ENCODE data around the gene RELL2. TPM values are rescaled to one million over a fixed set of nuclear protein-coding genes. Genes with fewer than 3 reads are reported as not detected.

The RELL2 gene
- total RNA-seq, 1 experiment from 2014 or later = 23.8 TPM

DNA sequence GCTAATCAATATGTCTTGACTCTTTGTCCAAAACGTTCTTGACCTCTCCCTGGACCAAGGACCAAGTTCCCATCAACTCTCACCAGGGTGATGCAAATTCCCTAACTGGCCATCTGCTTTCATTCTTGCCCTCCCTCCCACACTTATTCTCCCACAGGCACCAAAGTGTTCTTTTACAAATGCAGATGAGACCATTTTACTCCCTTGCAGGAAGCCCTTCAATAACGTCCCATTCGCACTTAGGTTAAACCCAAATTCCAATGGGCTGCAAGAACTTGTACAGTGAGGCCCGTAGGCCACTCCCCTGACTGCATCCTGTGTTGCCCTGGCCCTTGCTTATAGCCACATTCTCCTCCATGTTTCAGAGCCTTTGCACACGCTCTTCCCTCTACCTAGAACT lies 38.0 kb downstream of the RELL2 start (continued):
- TF ChIP-seq, protein P1, sequence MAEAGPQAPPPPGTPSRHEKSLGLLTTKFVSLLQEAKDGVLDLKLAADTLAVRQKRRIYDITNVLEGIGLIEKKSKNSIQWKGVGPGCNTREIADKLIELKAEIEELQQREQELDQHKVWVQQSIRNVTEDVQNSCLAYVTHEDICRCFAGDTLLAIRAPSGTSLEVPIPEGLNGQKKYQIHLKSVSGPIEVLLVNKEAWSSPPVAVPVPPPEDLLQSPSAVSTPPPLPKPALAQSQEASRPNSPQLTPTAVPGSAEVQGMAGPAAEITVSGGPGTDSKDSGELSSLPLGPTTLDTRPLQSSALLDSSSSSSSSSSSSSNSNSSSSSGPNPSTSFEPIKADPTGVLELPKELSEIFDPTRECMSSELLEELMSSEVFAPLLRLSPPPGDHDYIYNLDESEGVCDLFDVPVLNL (CRISPR knock-in tag; IDR thresholded peaks at IDR 0.05; ENCODE audit: borderline replicate concordance, low read depth) = no peak
- TF ChIP-seq, protein P2, sequence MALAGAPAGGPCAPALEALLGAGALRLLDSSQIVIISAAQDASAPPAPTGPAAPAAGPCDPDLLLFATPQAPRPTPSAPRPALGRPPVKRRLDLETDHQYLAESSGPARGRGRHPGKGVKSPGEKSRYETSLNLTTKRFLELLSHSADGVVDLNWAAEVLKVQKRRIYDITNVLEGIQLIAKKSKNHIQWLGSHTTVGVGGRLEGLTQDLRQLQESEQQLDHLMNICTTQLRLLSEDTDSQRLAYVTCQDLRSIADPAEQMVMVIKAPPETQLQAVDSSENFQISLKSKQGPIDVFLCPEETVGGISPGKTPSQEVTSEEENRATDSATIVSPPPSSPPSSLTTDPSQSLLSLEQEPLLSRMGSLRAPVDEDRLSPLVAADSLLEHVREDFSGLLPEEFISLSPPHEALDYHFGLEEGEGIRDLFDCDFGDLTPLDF (CRISPR knock-in tag; IDR thresholded peaks at IDR 0.05) = no peak
- TF ChIP-seq ZNF232 (CRISPR knock-in tag; IDR thresholded peaks at IDR 0.05) (no peak), TCF7 (CRISPR knock-in tag; IDR thresholded peaks at IDR 0.05; ENCODE audit: low read depth) (no peak), FOXJ3 (CRISPR knock-in tag; IDR thresholded peaks at IDR 0.05; ENCODE audit: borderline replicate concordance) (no peak), TEAD1 (CRISPR knock-in tag; IDR thresholded peaks at IDR 0.05) (peak; percentile 95; the same call in 1 of the 2 replicates), ESRRA (CRISPR knock-in tag; IDR thresholded peaks at IDR 0.05; ENCODE audit: borderline replicate concordance) (no peak), RELA (CRISPR knock-in tag; IDR thresholded peaks at IDR 0.05; ENCODE audit: borderline replicate concordance) (no peak), CREM (CRISPR knock-in tag; IDR thresholded peaks at IDR 0.05) (no peak), RORB (CRISPR knock-in tag; IDR thresholded peaks at IDR 0.05) (no peak), EMX1 (CRISPR knock-in tag; IDR thresholded peaks at IDR 0.05) (no peak), PRRX2 (CRISPR knock-in tag; IDR thresholded peaks at IDR 0.05) (no peak)
- TF ChIP-seq, protein P3, sequence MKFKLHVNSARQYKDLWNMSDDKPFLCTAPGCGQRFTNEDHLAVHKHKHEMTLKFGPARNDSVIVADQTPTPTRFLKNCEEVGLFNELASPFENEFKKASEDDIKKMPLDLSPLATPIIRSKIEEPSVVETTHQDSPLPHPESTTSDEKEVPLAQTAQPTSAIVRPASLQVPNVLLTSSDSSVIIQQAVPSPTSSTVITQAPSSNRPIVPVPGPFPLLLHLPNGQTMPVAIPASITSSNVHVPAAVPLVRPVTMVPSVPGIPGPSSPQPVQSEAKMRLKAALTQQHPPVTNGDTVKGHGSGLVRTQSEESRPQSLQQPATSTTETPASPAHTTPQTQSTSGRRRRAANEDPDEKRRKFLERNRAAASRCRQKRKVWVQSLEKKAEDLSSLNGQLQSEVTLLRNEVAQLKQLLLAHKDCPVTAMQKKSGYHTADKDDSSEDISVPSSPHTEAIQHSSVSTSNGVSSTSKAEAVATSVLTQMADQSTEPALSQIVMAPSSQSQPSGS (CRISPR knock-in tag; IDR thresholded peaks at IDR 0.05; ENCODE audit: borderline replicate concordance, low read depth) = no peak
- TF ChIP-seq, protein P4, sequence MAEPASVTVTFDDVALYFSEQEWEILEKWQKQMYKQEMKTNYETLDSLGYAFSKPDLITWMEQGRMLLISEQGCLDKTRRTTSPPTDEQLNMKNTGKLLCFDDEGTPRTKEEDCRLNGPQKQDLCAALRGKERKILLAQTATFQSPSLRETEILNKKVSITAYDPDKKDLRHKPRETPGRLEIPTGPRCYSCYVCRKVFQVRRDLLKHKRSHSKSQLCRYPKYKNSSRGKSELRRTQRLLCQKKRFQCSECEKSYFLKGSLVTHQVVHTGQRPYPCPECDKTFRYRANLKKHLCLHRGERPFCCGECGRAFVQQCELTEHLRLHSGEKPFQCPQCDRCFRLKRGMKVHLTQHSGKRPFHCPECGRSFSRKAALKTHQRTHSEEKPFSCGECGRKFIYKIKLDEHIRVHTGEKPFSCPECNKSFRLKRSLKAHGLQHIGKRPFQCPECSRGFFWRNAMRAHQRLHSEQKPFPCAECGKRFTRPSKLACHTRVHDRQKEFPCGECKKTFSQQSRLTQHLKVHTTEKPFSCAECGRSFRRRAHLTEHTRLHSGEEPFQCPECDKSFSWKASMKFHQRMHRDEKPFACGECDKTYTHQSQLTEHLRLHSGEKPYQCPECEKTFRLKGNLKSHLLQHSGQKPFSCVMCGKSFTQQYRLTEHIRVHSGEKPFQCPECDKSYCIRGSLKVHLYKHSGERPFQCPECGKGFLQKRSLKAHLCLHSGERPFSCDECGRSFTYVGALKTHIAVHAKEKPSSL (CRISPR knock-in tag; conservative IDR thresholded peaks at IDR 0.05) = no peak
- TF ChIP-seq, protein P5, sequence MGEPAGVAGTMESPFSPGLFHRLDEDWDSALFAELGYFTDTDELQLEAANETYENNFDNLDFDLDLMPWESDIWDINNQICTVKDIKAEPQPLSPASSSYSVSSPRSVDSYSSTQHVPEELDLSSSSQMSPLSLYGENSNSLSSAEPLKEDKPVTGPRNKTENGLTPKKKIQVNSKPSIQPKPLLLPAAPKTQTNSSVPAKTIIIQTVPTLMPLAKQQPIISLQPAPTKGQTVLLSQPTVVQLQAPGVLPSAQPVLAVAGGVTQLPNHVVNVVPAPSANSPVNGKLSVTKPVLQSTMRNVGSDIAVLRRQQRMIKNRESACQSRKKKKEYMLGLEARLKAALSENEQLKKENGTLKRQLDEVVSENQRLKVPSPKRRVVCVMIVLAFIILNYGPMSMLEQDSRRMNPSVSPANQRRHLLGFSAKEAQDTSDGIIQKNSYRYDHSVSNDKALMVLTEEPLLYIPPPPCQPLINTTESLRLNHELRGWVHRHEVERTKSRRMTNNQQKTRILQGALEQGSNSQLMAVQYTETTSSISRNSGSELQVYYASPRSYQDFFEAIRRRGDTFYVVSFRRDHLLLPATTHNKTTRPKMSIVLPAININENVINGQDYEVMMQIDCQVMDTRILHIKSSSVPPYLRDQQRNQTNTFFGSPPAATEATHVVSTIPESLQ (CRISPR knock-in tag; IDR thresholded peaks at IDR 0.05) = no peak
- TF ChIP-seq, protein P6, sequence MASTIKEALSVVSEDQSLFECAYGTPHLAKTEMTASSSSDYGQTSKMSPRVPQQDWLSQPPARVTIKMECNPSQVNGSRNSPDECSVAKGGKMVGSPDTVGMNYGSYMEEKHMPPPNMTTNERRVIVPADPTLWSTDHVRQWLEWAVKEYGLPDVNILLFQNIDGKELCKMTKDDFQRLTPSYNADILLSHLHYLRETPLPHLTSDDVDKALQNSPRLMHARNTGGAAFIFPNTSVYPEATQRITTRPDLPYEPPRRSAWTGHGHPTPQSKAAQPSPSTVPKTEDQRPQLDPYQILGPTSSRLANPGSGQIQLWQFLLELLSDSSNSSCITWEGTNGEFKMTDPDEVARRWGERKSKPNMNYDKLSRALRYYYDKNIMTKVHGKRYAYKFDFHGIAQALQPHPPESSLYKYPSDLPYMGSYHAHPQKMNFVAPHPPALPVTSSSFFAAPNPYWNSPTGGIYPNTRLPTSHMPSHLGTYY (CRISPR knock-in tag; IDR thresholded peaks at IDR 0.05) = no peak
- TF ChIP-seq, protein P7, sequence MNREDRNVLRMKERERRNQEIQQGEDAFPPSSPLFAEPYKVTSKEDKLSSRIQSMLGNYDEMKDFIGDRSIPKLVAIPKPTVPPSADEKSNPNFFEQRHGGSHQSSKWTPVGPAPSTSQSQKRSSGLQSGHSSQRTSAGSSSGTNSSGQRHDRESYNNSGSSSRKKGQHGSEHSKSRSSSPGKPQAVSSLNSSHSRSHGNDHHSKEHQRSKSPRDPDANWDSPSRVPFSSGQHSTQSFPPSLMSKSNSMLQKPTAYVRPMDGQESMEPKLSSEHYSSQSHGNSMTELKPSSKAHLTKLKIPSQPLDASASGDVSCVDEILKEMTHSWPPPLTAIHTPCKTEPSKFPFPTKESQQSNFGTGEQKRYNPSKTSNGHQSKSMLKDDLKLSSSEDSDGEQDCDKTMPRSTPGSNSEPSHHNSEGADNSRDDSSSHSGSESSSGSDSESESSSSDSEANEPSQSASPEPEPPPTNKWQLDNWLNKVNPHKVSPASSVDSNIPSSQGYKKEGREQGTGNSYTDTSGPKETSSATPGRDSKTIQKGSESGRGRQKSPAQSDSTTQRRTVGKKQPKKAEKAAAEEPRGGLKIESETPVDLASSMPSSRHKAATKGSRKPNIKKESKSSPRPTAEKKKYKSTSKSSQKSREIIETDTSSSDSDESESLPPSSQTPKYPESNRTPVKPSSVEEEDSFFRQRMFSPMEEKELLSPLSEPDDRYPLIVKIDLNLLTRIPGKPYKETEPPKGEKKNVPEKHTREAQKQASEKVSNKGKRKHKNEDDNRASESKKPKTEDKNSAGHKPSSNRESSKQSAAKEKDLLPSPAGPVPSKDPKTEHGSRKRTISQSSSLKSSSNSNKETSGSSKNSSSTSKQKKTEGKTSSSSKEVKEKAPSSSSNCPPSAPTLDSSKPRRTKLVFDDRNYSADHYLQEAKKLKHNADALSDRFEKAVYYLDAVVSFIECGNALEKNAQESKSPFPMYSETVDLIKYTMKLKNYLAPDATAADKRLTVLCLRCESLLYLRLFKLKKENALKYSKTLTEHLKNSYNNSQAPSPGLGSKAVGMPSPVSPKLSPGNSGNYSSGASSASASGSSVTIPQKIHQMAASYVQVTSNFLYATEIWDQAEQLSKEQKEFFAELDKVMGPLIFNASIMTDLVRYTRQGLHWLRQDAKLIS (CRISPR knock-in tag; IDR thresholded peaks at IDR 0.05; ENCODE audit: borderline replicate concordance) = peak; percentile 20; the same call in 1 of the 2 replicates
- TF ChIP-seq, protein P8, sequence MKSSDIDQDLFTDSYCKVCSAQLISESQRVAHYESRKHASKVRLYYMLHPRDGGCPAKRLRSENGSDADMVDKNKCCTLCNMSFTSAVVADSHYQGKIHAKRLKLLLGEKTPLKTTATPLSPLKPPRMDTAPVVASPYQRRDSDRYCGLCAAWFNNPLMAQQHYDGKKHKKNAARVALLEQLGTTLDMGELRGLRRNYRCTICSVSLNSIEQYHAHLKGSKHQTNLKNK (CRISPR knock-in tag; IDR thresholded peaks at IDR 0.05) = peak; percentile 61; the same call in 1 of the 2 replicates
- TF ChIP-seq, protein P9, sequence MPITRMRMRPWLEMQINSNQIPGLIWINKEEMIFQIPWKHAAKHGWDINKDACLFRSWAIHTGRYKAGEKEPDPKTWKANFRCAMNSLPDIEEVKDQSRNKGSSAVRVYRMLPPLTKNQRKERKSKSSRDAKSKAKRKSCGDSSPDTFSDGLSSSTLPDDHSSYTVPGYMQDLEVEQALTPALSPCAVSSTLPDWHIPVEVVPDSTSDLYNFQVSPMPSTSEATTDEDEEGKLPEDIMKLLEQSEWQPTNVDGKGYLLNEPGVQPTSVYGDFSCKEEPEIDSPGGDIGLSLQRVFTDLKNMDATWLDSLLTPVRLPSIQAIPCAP (CRISPR knock-in tag; IDR thresholded peaks at IDR 0.05) = no peak
- TF ChIP-seq, protein P10, sequence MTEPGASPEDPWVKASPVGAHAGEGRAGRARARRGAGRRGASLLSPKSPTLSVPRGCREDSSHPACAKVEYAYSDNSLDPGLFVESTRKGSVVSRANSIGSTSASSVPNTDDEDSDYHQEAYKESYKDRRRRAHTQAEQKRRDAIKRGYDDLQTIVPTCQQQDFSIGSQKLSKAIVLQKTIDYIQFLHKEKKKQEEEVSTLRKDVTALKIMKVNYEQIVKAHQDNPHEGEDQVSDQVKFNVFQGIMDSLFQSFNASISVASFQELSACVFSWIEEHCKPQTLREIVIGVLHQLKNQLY (CRISPR knock-in tag; IDR thresholded peaks at IDR 0.05) = no peak

Measured in WTC11 (cell line).